NCI-H526 treated with DMSO at 0.1 percent for 48 hours (cell line): ENCODE results near the gene SSC4D.
A peak's percentile ranks its signal among the peaks of the same experiment; 100 is the strongest.
"Not testable (repeated sequence)": the region's sequence is repeated elsewhere in the genome, so short reads cannot be mapped to it uniquely, and the experiment has no call there.

Experiments used
- DNase-seq: peaks from one replicate; lab custom pipeline; 2025; lab: John Stamatoyannopoulos, UW

Gene SSC4D

DNA sequence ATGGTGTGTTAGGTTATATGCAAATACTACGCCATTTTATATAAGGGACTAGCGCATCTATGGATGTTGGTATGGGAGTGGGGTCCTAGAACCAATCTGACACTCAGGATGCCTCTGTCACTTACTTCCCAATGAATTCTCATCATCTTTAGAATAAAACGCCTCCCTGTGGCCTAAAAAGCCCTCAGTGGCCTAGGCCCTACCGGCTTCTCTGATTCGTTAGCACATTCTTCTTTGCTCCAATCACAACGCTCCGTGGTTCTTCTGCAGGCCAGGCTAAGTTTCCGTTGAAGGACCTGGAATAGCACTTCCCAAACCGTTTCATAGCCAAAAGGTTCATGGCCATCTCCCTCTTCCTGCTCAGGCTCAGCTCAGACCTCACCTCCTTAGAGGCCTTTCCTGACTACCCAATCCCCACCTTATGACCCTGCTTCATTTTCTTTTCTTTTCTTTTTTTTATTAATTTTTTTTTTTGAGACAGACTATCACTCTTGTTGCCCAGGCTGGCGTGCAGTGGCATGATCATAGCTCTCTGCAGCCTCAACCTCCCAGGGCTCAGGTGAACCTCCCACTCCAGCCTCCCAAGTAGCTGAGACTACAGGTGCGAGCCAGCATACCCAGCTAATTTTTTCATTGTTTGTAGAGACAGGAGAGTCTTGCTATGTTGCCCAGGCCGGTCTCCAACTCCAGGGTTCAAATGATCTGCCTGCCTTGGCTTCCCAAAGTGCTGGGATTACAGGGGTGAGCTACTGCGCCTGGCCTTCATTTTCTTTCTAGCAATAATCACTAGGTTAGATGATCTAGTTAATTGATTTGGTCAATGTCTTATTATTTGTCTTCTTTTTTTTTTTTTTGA, 26.2 kb downstream of the SSC4D start:
- DNase-seq, result no peak

DNA sequence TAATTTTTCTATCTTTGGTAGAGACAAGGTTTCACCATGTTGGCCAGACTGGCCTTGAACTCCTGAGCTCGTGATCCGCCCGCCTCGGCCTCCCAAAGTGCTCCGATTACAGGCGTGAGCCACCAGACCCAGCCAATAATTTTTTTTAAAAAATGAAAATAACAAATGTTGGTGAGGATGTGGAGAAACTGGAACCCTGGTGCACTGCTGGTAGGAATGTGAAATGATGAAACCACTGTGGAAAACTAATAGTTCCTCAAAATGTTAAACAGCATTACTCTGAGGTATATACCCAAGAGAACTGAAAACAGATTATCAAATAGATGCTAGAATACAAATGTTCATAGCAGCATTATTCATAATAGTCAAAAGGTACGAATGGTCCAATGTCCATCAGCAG, 27.7 kb downstream of the SSC4D start:
- no peak for DNase-seq

DNA sequence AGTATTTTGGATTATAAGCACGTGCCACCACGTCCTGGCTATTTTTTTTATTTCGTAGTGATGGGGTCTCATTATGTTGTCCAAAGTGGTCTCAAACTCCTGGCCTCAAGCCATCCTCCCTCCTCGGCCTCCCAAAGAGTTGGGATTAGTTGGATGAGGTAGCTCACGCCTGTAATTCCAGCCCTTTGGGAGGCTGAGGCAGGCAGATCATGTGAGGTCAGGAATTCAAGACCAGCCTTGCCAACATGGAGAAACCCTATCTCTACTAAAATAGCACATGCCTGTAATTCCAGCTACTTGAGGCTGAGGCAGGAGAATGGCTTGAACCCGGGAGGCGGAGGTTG, 28.9 kb downstream of the SSC4D start:
- DNase-seq, result no peak

DNA sequence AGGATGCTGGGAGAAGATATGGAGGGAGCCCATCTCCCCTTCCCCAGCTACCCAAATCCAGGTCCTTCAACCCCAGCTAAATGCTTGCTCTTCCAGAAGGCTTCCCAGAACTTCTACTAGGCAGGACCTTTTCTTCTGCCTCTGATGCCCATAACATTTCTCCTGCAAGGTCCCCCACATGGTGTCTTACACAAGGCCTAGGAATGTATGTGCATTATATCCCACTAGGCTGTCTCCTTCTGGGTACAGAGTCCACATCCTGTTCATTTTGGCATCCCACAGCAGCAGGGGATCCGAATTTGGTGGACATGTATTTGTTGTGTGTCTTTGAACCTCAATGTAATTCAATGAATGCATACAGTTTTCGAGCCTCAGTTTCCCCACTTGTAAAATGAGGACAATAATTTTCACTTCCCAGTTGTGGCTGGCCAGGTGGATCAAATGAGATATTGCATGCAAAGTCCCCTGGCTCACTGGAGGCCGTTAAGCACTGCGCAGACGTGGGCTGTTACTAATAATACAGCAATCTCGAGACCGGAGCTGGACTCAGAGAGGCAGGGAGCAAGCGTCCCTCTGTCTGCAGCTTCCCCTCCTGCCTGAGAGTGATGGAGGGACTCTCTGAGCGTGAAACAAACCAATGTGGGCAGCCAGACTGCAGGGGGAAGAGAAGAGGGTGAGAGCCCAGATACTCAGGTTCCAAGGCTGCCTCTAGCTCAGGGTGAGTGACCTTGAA, 32.1 kb downstream of the SSC4D start:
- DNase-seq, result no peak

- DNase-seq, result no peak
These were observed 34.2 kb downstream of the SSC4D start for GRCh38 chr7:76375251-76375650.

- DNase-seq, result no peak
These were observed 36.3 kb downstream of the SSC4D start for GRCh38 chr7:76372984-76373833.

GRCh38 chr7:76371396-76371795, 38.1 kb downstream of the SSC4D start:
- DNase-seq, result no peak

DNA sequence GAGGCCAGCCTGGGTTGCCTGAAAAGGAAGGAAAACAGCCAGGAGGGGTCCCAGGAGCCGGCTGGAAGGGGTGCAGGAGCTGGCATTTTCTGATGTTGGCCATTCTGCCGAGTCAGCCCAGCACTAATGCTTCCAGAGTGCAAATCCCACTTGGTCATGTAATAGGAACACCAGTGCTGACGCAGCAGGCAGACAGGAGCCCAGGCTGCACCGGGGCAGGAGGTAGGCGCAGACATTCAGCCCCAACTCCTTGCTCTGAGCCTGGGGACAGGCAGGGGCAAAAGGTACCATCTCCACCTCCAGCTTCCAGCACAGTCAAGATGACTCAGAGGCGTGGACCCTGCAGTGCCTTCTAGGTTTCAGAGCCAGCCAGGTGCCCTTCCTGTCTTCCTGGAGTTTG, 40.5 kb downstream of the SSC4D start:
- DNase-seq, result no peak

- no peak for DNase-seq
These were observed 41.3 kb downstream of the SSC4D start for GRCh38 chr7:76368190-76368589.

DNA sequence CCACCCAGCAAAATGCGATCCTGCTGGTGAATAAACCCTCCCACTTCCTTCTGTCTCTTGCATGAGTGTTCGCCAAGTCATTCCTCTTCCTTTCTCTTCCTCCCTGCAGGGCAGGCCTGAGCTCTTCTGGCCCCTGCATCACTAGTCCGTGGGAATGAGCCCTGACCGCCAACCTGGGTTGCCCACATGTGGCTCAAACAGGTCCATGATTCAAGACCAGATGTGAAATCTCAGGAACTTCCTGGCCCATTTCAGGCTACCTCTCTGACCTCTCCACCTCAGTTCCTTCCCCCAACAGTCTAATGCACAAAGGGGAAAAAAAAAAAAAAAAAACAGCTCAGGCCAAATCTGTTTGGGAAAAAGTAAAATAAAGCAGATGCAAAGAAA, 45.3 kb downstream of the SSC4D start:
- no peak for DNase-seq

DNA sequence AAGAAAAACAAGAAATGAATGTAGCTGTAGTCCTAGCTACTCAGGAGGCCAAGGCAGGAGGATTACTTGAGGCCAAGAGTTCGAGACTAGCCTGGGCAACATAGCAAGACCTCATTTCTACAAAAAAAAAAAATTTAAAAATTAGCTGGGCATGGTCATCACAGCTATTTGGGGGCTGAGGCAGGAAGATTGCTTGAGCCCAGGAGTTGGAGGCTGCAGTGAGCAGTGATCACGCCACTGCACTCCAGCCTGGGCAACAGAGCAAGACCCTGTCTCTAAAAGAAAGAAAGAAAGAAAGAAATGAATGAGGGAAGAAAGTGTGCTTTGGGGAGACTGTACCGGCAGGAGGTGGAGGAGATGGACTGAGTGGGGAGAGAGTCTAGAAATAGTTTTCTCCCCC, 45.7 kb downstream of the SSC4D start:
- not testable (repeated sequence) for DNase-seq

- DNase-seq, result no peak
These were observed 49.4 kb downstream of the SSC4D start for GRCh38 chr7:76359978-76360638.

GRCh38 chr7:76359111-76359977, 50.2 kb downstream of the SSC4D start:
- peak; percentile 96 for DNase-seq

GRCh38 chr7:76358481-76359110, 50.9 kb downstream of the SSC4D start, which contains the start of gene YWHAG:
Gene YWHAG (minus strand): TSS chr7:76358991. CDS start chr7:76358808, 183 bp downstream.
- DNase-seq, result peak; percentile 93

DNA sequence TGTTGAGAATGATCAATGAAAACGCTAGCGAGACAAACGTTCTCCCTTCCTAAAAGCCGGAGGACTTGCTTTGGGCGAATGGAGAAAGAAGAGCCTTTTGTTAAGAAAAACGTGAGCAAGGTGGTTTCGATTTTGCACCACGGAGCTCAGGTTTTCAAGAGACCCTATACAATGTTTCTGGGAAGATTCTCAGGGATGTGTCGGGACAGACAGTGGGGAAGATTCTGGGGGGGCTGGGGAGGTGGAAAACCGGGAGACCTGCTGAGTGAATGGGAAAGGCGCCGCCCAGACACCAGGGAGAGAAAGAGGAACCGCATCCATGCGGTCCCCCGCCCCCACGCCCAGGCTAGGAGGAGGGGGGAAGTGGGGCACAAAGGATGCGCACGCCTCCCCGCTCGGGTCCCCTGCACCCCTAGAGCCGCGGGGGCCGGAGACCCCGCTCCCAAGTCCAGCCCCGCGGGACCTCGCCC, 51.5 kb downstream of the SSC4D start:
- DNase-seq, result no peak

DNA sequence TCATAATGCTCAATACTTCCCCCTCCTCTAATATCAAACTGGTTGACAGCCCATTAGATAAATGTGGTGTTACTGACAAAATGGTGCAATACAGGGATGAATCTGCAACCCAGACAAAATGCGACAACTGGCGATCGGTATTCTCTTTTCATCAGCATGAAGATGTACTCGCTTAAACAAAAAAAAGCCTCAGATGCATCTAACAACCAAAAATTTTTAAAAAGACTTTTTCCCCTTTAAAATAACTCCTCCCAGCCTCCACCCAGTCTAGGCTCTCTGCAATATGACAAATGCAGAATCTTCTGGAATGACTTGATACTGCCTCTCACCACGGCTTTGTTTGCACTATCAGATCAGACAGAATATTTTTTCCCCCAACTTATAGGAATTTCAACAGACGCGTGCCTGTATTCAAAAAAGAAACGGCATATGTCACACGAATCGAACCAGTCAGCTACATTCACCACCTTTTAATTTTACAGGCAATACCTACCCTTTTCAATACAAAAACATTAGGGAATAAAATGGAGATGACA, 52.0 kb downstream of the SSC4D start:
- DNase-seq, result peak; percentile 28

DNA sequence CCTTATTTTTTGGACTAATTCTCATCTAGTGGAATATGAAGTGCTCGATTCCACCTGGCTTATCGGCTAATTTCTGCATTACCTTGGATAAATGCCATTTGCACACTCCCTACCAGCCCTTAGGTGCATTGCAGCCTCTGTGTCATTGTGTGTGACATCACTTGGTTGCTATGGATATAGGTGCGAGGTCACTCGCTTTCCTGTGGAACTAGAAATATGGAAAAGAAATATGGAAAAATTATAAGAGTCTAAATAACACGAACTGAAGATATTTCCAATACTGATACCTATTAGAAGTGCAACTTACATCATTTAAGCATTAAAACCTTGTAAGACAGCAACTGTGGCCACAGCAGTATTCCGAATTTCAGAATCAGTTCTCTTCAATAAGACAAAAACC, 52.7 kb downstream of the SSC4D start:
- peak; percentile 13 for DNase-seq

GRCh38 chr7:76356115-76356514, 53.4 kb downstream of the SSC4D start:
- no peak for DNase-seq

GRCh38 chr7:76354981-76355730, 54.3 kb downstream of the SSC4D start:
- no peak for DNase-seq
